H9 (cell line): ENCODE data around the gene ADAMTS3. TPM values are rescaled to one million over a fixed set of nuclear protein-coding genes. Genes with fewer than 3 reads are reported as not detected.

Source experiments
- DNase-seq: peaks from one replicate; pipeline ENCODE4 v3.0.0-alpha.2; 2017
- H2AFZ ChIP-seq: one replicate; pipeline ENCODE4 v1.6.1; 2013; ENCODE audit warnings: mild to moderate bottlenecking, low read length, control low read depth, moderate library complexity
- H2AK5ac ChIP-seq: 2 replicates; pipeline ENCODE4 v1.6.1; 2013; ENCODE audit warnings: low read length, control low read depth, mixed read lengths; ENCODE audit not compliant: insufficient read length
- H2BK120ac ChIP-seq: one replicate; pipeline ENCODE4 v1.6.1; 2013; ENCODE audit warnings: low read depth, mild to moderate bottlenecking, low read length, control low read depth, inconsistent platforms; ENCODE audit not compliant: poor library complexity, severe bottlenecking
- H2BK12ac ChIP-seq: 2 replicates; pipeline ENCODE4 v1.6.1; 2013; ENCODE audit warnings: low read length, control low read depth, mixed read lengths, low read depth; ENCODE audit not compliant: insufficient read length
- H2BK15ac ChIP-seq: 2 replicates; pipeline ENCODE4 v1.6.1; 2013; ENCODE audit warnings: low read depth, low read length, control low read depth
- H2BK20ac ChIP-seq: one replicate; pipeline ENCODE4 v1.6.1; 2013; ENCODE audit warnings: low read depth, mild to moderate bottlenecking, low read length, control low read depth, inconsistent platforms; ENCODE audit not compliant: poor library complexity, severe bottlenecking
- H2BK5ac ChIP-seq: 2 replicates; pipeline ENCODE4 v1.6.1; 2013; ENCODE audit warnings: low read length, control low read depth, mixed read lengths; ENCODE audit not compliant: insufficient read length
- H3K14ac ChIP-seq: 2 replicates; pipeline ENCODE4 v1.6.1; 2013; ENCODE audit warnings: low read length, control low read depth; ENCODE audit not compliant: insufficient read depth
- H3K18ac ChIP-seq: 2 replicates; pipeline ENCODE4 v1.6.1; 2013; ENCODE audit warnings: low read depth, mild to moderate bottlenecking, mixed read lengths, low read length, control low read depth; ENCODE audit not compliant: insufficient read length
- H3K23ac ChIP-seq: 2 replicates; pipeline ENCODE4 v1.6.1; 2013; ENCODE audit warnings: low read length, control low read depth, mixed read lengths, low read depth; ENCODE audit not compliant: insufficient read length
- H3K23me2 ChIP-seq: 2 replicates; pipeline ENCODE4 v1.6.1; 2013; ENCODE audit warnings: low read depth, mild to moderate bottlenecking, mixed read lengths, low read length, control low read depth; ENCODE audit not compliant: insufficient read length, poor library complexity, severe bottlenecking
- H3K27ac ChIP-seq: 2 replicates; pipeline ENCODE4 v1.5.1; 2013; ENCODE audit warnings: low read length, control low read depth, mixed read lengths, low read depth; ENCODE audit not compliant: insufficient read length
- H3K27me3 ChIP-seq: 2 replicates; pipeline ENCODE4 v1.6.1; 2013; ENCODE audit warnings: low read length, control low read depth, inconsistent platforms; ENCODE audit not compliant: insufficient read depth
- H3K4ac ChIP-seq: 2 replicates; pipeline ENCODE4 v1.6.1; 2013; ENCODE audit warnings: low read depth, mild to moderate bottlenecking, control low read depth, inconsistent platforms, low read length, moderate library complexity
- H3K4me1 ChIP-seq: 2 replicates; pipeline ENCODE4 v1.6.1; 2013; ENCODE audit warnings: low read length, control low read depth, inconsistent platforms; ENCODE audit not compliant: insufficient read depth
- H3K4me2 ChIP-seq: 2 replicates; pipeline ENCODE4 v1.6.1; 2013; ENCODE audit warnings: low read length, control low read depth, mixed read lengths; ENCODE audit not compliant: insufficient read length, insufficient read depth
- H3K56ac ChIP-seq: 2 replicates; pipeline ENCODE4 v1.6.1; 2013; ENCODE audit warnings: low read depth, mild to moderate bottlenecking, mixed read lengths, low read length, control low read depth; ENCODE audit not compliant: insufficient read length
- H3K79me1 ChIP-seq: 2 replicates; pipeline ENCODE4 v1.6.1; 2013; ENCODE audit warnings: low read depth, mild to moderate bottlenecking, moderate library complexity, low read length, control low read depth, inconsistent platforms; ENCODE audit not compliant: insufficient read depth, poor library complexity, severe bottlenecking
- H3K79me2 ChIP-seq: 2 replicates; pipeline ENCODE4 v1.6.1; 2013; ENCODE audit warnings: low read length, control low read depth, inconsistent platforms; ENCODE audit not compliant: insufficient read depth
- H3K9ac ChIP-seq: 2 replicates; pipeline ENCODE4 v1.6.1; 2013; ENCODE audit warnings: low read length, control low read depth, mixed read lengths; ENCODE audit not compliant: insufficient read length; ENCODE audit errors: extremely low read depth
- H3K9me3 ChIP-seq: one replicate; pipeline ENCODE4 v1.6.1; 2013; ENCODE audit warnings: low read depth, low read length, inconsistent platforms; ENCODE audit not compliant: control insufficient read depth
- H3T11ph ChIP-seq: one replicate; pipeline ENCODE4 v1.6.1; 2013; ENCODE audit warnings: mild to moderate bottlenecking, low read length, control low read depth, inconsistent platforms
- H4K20me1 ChIP-seq: one replicate; pipeline ENCODE4 v1.6.1; 2013; ENCODE audit not compliant: control insufficient read depth, insufficient read length, insufficient read depth
- H4K5ac ChIP-seq: 2 replicates; pipeline ENCODE4 v1.6.1; 2013; ENCODE audit warnings: low read depth, mild to moderate bottlenecking, mixed read lengths, low read length, control low read depth; ENCODE audit not compliant: insufficient read length
- H4K8ac ChIP-seq: replicated peaks from 2 replicates; pipeline ENCODE4 v1.6.1; 2013; ENCODE audit warnings: low read length, control low read depth, mixed read lengths, low read depth; ENCODE audit not compliant: insufficient read length
- H4K91ac ChIP-seq: 2 replicates; pipeline ENCODE4 v1.6.1; 2013; ENCODE audit warnings: low read depth, mild to moderate bottlenecking, moderate library complexity, mixed read lengths, low read length, control low read depth; ENCODE audit not compliant: insufficient read length
- H3K27ac Mint-ChIP-seq, 3 experiments: 2 replicates in 2 of 3; 3 replicates in 1 of 3; pipeline ENCODE4 v1.8.0; 2020 to 2021; ENCODE audit warnings: mixed read lengths in 3 of 3, mild to moderate bottlenecking in 1 of 3, moderate library complexity in 1 of 3
- H3K27me3 Mint-ChIP-seq: 2 replicates; pipeline ENCODE4 v1.8.0; 2021; ENCODE audit warnings: low read depth, mild to moderate bottlenecking, moderate library complexity, mixed read lengths
- H3K36me3 Mint-ChIP-seq, 3 experiments: 2 replicates in 2 of 3; 3 replicates in 1 of 3; pipeline ENCODE4 v1.8.0; 2020 to 2021; ENCODE audit warnings: low read depth in 3 of 3, mixed read lengths in 3 of 3; ENCODE audit not compliant: insufficient read depth in 1 of 3
- H3K4me1 Mint-ChIP-seq, 2 experiments: 2 replicates each; pipeline ENCODE4 v1.8.0; 2020; ENCODE audit warnings: mixed read lengths in 2 of 2
- H3K4me3 Mint-ChIP-seq, 2 experiments: 2 replicates in 1 of 2; 3 replicates in 1 of 2; pipeline ENCODE4 v1.8.0; 2020 to 2021; ENCODE audit warnings: mild to moderate bottlenecking in 2 of 2, mixed read lengths in 2 of 2, moderate library complexity in 1 of 2
- H3K9me3 Mint-ChIP-seq, 2 experiments: 2 replicates in 1 of 2; 3 replicates in 1 of 2; pipeline ENCODE4 v1.8.0; 2020; ENCODE audit warnings: mild to moderate bottlenecking in 2 of 2, mixed read lengths in 2 of 2, moderate library complexity in 1 of 2
- CTCF ChIP-seq: fragments of 200-600 bp; sonication (generic); conservative IDR thresholded peaks from 3 replicates; pipeline ENCODE4 v1.8.0; 2021; ENCODE audit warnings: antibody characterized with exemption, mild to moderate bottlenecking
- WGBS: extraction: QIAGEN DNeasy Blood & Tissue Kit; methylation state at CpG from one replicate; pipeline ENCODE4 v1.1.7; 2013; ENCODE audit warnings: missing lambda C conversion rate, low lambda C conversion rate, mixed read lengths; ENCODE audit not compliant: insufficient read length; ENCODE audit errors: extremely low coverage; 5-methylcytosine and 5-hydroxymethylcytosine counted together
- total RNA-seq: library from RNA; stranded (reverse); gene quantifications from 2 replicates; pipeline ENCODE4 v1.2.1, GENCODE V29; 2021

Gene ADAMTS3
- total RNA-seq, 1 experiment from 2014 or later = 1.1 TPM

GRCh38 chr4:72446353-72447055 is 122.5 kb downstream of the ADAMTS3 start:
- H2BK15ac ChIP-seq = no peak overlapping the region
- no peak for DNase-seq
- no peaks in the 10 kb centered on the region for H3K36me3 Mint-ChIP-seq
- H3K27ac ChIP-seq = no peak overlapping the region
- H3T11ph ChIP-seq = no peak overlapping the region
- no peak for TF ChIP-seq CTCF
- H3K23me2 ChIP-seq = no peaks in the 10 kb centered on the region
- H3K4me2 ChIP-seq = no peak overlapping the region
- no peak overlapping the region for H2BK120ac ChIP-seq
- H4K20me1 ChIP-seq = no peaks in the 10 kb centered on the region
- no peaks in the 10 kb centered on the region for H3K4me1 ChIP-seq
- no peak overlapping the region for H3K4me3 Mint-ChIP-seq
- no peak overlapping the region for H2AK5ac ChIP-seq
- H2BK20ac ChIP-seq = no peak overlapping the region
- H3K14ac ChIP-seq = no peak overlapping the region
- no peak overlapping the region for H2AFZ ChIP-seq
- no peak overlapping the region for H4K91ac ChIP-seq
- H3K9me3 ChIP-seq = no peaks in the 10 kb centered on the region
- H3K18ac ChIP-seq = no peak overlapping the region
- H2BK12ac ChIP-seq = no peak overlapping the region
- H3K79me2 ChIP-seq = no peaks in the 10 kb centered on the region
- H3K79me1 ChIP-seq = no peaks in the 10 kb centered on the region
- no peak overlapping the region for H3K23ac ChIP-seq
- no peak overlapping the region for H3K4ac ChIP-seq
- no peak overlapping the region for H3K56ac ChIP-seq
- H2BK5ac ChIP-seq = no peak overlapping the region
- no peak overlapping the region for H4K5ac ChIP-seq
- H3K9ac ChIP-seq = no peak overlapping the region
- H3K9me3 Mint-ChIP-seq = no peaks in the 10 kb centered on the region
- no peak overlapping the region for H4K8ac ChIP-seq
- no peaks in the 10 kb centered on the region for H3K27me3 ChIP-seq
- no peak overlapping the region for H3K27ac Mint-ChIP-seq
- no peaks in the 10 kb centered on the region for H3K4me1 Mint-ChIP-seq
- no CpG with 5 or more reads among the region's 3 CpGs for WGBS
- no peaks in the 10 kb centered on the region; the same call in 1 of the 2 replicates for H3K27me3 Mint-ChIP-seq
